H1 (cell line): ENCODE data around the gene CGNL1. TPM values are rescaled to one million over a fixed set of nuclear protein-coding genes. Genes with fewer than 3 reads are reported as not detected.

ENCODE experiments used
- EP300 ChIP-seq, 2 experiments: IDR thresholded peaks; 1 replicate in 1 of 2; 2 replicates in 1 of 2; pipeline ENCODE4 v1.6.1; 2011 to 2012; ENCODE audit warnings: low read depth in 2 of 2, low read length in 2 of 2, mild to moderate bottlenecking in 2 of 2, borderline replicate concordance in 1 of 2, inconsistent platforms in 1 of 2, moderate library complexity in 1 of 2
- polyA plus RNA-seq, 7 experiments: library from polyadenylated mRNA; depleted of rRNA in 3 of 7; stranded (reverse) in 5 of 7; unstranded in 2 of 7; fragments of >200 nt in 5 of 7; fragments of 200-250 nt in 2 of 7; gene quantifications; 1 replicate in 5 of 7; 2 replicates in 1 of 7; 4 replicates in 1 of 7; pipeline versions ENCODE4 v1.2.1 to v1.2.3, GENCODE V29; 2011 to 2013; ENCODE audit warnings: missing spikeins in 2 of 7, mixed read lengths in 2 of 7
- total RNA-seq: library from RNA; stranded (reverse); fragmentation: NEBNext Ultra II Directional; extraction: Animal tissue kit (Norgen Biotek cat#: 25700); gene quantifications from 2 replicates; pipeline ENCODE4 v1.2.1, GENCODE V29; 2021
- TF ChIP-seq, protein P1 (sequence below): IDR thresholded peaks from 2 replicates; pipeline ENCODE4 v1.6.1; 2012; ENCODE audit warnings: low read length, inconsistent platforms

The CGNL1 gene
- total and polyA plus RNA-seq, 2 of the 8 experiments (the other 6 are each of a cell fraction or from before 2014, with no cell fraction given): 21.8 to 75.6 TPM

DNA sequence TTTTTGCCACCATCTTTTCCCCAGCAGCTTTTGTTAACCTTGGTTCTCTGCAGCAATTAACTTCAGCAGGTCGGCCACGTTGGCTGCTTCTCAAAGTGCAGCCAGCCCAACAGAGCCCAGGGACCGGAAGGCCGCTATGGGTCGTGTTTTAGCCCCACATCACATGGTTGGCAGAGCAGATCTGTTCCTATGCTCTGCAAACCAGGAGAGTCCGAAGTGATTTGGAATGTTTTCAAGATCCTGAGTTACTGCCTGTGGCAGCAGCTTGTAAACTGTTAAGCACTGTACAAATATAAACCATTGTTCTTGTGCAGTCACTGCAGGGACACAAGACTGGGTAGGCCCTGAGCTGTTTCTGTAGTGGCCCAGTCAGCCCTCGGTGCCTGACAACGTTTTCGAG is 145.8 kb downstream of the CGNL1 start (continued):
- TF ChIP-seq EP300 (IDR thresholded peaks at IDR 0.05; ENCODE audit: borderline replicate concordance in 1 of 2, low read depth in 2 of 2, low read length in 2 of 2): no peak
- TF ChIP-seq, protein P1, sequence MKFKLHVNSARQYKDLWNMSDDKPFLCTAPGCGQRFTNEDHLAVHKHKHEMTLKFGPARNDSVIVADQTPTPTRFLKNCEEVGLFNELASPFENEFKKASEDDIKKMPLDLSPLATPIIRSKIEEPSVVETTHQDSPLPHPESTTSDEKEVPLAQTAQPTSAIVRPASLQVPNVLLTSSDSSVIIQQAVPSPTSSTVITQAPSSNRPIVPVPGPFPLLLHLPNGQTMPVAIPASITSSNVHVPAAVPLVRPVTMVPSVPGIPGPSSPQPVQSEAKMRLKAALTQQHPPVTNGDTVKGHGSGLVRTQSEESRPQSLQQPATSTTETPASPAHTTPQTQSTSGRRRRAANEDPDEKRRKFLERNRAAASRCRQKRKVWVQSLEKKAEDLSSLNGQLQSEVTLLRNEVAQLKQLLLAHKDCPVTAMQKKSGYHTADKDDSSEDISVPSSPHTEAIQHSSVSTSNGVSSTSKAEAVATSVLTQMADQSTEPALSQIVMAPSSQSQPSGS: no peak
